A549 (cell line): ENCODE measurements around the gene CYB5B.

ENCODE experiments used
- CEBPB ChIP-seq, 2 experiments: fragments of >200 bp in 1 of 2; sonication (Bioruptor Twin) in 1 of 2; formaldehyde crosslinking in 1 of 2; IDR thresholded peaks; 2 replicates each; pipeline ENCODE4 v1.6.1; 2012 to 2016
- CTCF ChIP-seq: fragments of >200 bp; sonication (Bioruptor Twin); formaldehyde crosslinking; IDR thresholded peaks from 3 replicates; pipeline ENCODE4 v1.5.1; 2016
- EP300 ChIP-seq, 2 experiments: fragments of >200 bp; sonication (Bioruptor Twin); formaldehyde crosslinking; IDR thresholded peaks; 2 replicates in 1 of 2; 3 replicates in 1 of 2; pipeline ENCODE4 v1.6.1; 2016 to 2017
- HDAC2 ChIP-seq: fragments of 200-600 bp; sonication (generic); IDR thresholded peaks from 2 replicates; pipeline ENCODE4 v1.6.1; 2016
- MAFK ChIP-seq: fragments of 450-650 bp; IDR thresholded peaks from 2 replicates; pipeline ENCODE4 v1.6.1; 2014; ENCODE audit not compliant: partially characterized antibody
- MAX ChIP-seq: IDR thresholded peaks from 2 replicates; pipeline ENCODE4 v1.6.1; 2012
- POLR2A ChIP-seq: IDR thresholded peaks from 2 replicates; pipeline ENCODE4 v1.6.1; 2012; ENCODE audit warnings: mild to moderate bottlenecking, low read length
- POLR2AphosphoS2 ChIP-seq: conservative IDR thresholded peaks from 2 replicates; pipeline ENCODE4 v1.6.1; 2012; ENCODE audit warnings: low read length, improper control_type of control experiment, inconsistent platforms
- RAD21 ChIP-seq, 2 experiments: fragments of >200 bp in 1 of 2; sonication (Bioruptor Twin) in 1 of 2; formaldehyde crosslinking in 1 of 2; IDR thresholded peaks in 1 of 2; conservative IDR thresholded peaks in 1 of 2; 2 replicates in 1 of 2; 3 replicates in 1 of 2; pipeline ENCODE4 v1.6.1; 2012 to 2018; ENCODE audit warnings: inconsistent platforms in 1 of 2
- USF2 ChIP-seq: fragments of 450-650 bp; IDR thresholded peaks from 2 replicates; pipeline ENCODE4 v1.6.1; 2014; ENCODE audit warnings: antibody characterized with exemption

GRCh38 chr16:69405326-69405725 lies 19.1 kb upstream of the CYB5B start:
- no peak for TF ChIP-seq EP300 (IDR thresholded peaks at IDR 0.05)
- TF ChIP-seq CTCF, result no peak
- no peak for TF ChIP-seq POLR2A
- no peak for TF ChIP-seq RAD21 (conservative IDR thresholded peaks at IDR 0.05 in 1 of 2, IDR thresholded peaks at IDR 0.05 in 1 of 2)
- TF ChIP-seq POLR2AphosphoS2, result no peak
- no peak for TF ChIP-seq HDAC2
- TF ChIP-seq USF2, result no peak
- TF ChIP-seq CEBPB (IDR thresholded peaks at IDR 0.05), result no peak
- no peak for TF ChIP-seq MAFK
- TF ChIP-seq MAX, result no peak
